Measurements from ENCODE around the gene REPS2.

- TF ChIP-seq POLR2A (IDR thresholded peaks at IDR 0.05; ENCODE audit: low read depth, low read length) (no peak), POU2F2 (IDR thresholded peaks at IDR 0.05; ENCODE audit: low read depth, low read length) (no peak), POLR2AphosphoS5 (IDR thresholded peaks at IDR 0.05; ENCODE audit: low read depth, low read length) (no peak)
Measured at GRCh38 chrX:17012465-17012864, 66.0 kb downstream of the REPS2 start.

Data from GM12891 (cell line).